Esophagus muscularis mucosa (tissue), 4 donors: Measurements from ENCODE around the gene KRT34. TPM values are rescaled to one million over a fixed set of nuclear protein-coding genes. Genes with fewer than 3 reads are reported as not detected.
"Not testable (repeated sequence)": the region's sequence is repeated elsewhere in the genome, so short reads cannot be mapped to it uniquely, and the experiment has no call there.

Experiments used
- DNase-seq: peaks from one replicate; pipeline ENCODE4 v3.0.0-alpha.2; 2017; ENCODE audit errors: extremely low spot score
- H3K27ac ChIP-seq, 4 donors: fragments of 200-600 bp; sonication (generic); replicated peaks in 1 of 4; 1 replicate in 3 of 4; 2 replicates in 1 of 4; pipeline ENCODE4 v1.5.1; 2016 to 2019; ENCODE audit warnings: mild to moderate bottlenecking in 1 of 4
- H3K27me3 ChIP-seq, 4 donors: fragments of 200-600 bp; sonication (generic); one replicate each; pipeline versions ENCODE4 v1.5.1 to v1.6.0; 2016 to 2019
- H3K36me3 ChIP-seq, 4 donors: fragments of 200-600 bp; sonication (generic); one replicate each; pipeline ENCODE4 v1.5.1; 2016 to 2019
- H3K4me1 ChIP-seq, 4 donors: fragments of 200-600 bp; sonication (generic); one replicate each; pipeline ENCODE4 v1.5.1; 2016 to 2019
- H3K4me3 ChIP-seq, 4 donors: fragments of 200-600 bp; sonication (generic); 1 replicate in 2 of 4; 2 replicates in 2 of 4; pipeline ENCODE4 v1.5.1; 2016 to 2019; ENCODE audit warnings: mild to moderate bottlenecking in 4 of 4, moderate library complexity in 1 of 4
- H3K9me3 ChIP-seq, 4 donors: fragments of 200-600 bp; sonication (generic); 1 replicate in 3 of 4; 2 replicates in 1 of 4; pipeline ENCODE4 v1.5.1; 2016 to 2019
- EP300 ChIP-seq: sonication (generic); formaldehyde crosslinking; IDR thresholded peaks from one replicate; pipeline ENCODE4 v1.6.1; 2017; ENCODE audit warnings: antibody characterized with exemption
- POLR2A ChIP-seq: fragments of 450-650 bp; IDR thresholded peaks from one replicate; pipeline ENCODE4 v1.6.1; 2017; ENCODE audit warnings: antibody characterized with exemption, moderate library complexity, mild to moderate bottlenecking, low read depth
- POLR2AphosphoS5 ChIP-seq, 2 donors: sonication (generic); formaldehyde crosslinking; IDR thresholded peaks; one replicate each; pipeline ENCODE4 v1.6.1; 2017; ENCODE audit warnings: antibody characterized with exemption in 2 of 2
- WGBS: methylation state at CpG from one replicate; pipeline ENCODE4 v1.1.5; 2018; 5-methylcytosine and 5-hydroxymethylcytosine counted together
- intact Hi-C: fragments of 100-400 bp; cut with DNase I; formaldehyde crosslinking; loops from one replicate; pipeline ENCODE4 v1.15.1; 2023
- total RNA-seq, 4 donors: library from RNA; depleted of rRNA; stranded (reverse); fragments of >200 nt; gene quantifications; one replicate each; pipeline versions ENCODE4 v1.1.0 to v1.2.1, GENCODE V29; 2016
- TF ChIP-seq, protein P1 (sequence below), 3 experiments: fragments of 200-600 bp in 2 of 3; fragments of 450-650 bp in 1 of 3; sonication (generic) in 2 of 3; IDR thresholded peaks; one replicate each; pipeline ENCODE4 v1.5.1; 2017 to 2019; ENCODE audit warnings: antibody characterized with exemption in 3 of 3, mild to moderate bottlenecking in 2 of 3, moderate library complexity in 1 of 3

KRT34 gene
- total RNA-seq, 4 donors from 2014 or later: not detected

DNA sequence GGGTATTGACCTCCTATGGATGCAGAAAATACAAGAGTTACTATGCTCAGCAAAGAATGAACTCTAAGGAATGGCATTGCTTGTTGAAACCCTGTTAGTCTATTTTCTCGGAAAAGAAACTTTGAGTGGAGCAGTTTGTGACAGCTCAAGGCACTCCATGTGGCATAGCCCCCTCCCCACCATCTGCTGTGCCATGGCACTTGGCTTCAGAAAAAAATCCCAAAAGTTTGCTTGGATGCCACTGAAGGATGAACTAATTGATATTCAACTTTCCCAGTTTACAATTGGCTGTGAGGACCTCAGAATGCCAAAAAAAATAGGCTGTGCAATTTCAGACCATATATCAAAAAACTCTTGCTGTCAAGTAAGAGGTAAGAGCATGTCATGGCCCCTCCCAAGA, 13.5 kb upstream of the KRT34 start:
- 100% methylated on average over 1 of the region's 1 CpG for WGBS
- DNase-seq: no peak
- no peaks in the 10 kb centered on the region for H3K36me3 ChIP-seq
- TF ChIP-seq POLR2A: no peak
- TF ChIP-seq EP300: no peak
- TF ChIP-seq, protein P1, sequence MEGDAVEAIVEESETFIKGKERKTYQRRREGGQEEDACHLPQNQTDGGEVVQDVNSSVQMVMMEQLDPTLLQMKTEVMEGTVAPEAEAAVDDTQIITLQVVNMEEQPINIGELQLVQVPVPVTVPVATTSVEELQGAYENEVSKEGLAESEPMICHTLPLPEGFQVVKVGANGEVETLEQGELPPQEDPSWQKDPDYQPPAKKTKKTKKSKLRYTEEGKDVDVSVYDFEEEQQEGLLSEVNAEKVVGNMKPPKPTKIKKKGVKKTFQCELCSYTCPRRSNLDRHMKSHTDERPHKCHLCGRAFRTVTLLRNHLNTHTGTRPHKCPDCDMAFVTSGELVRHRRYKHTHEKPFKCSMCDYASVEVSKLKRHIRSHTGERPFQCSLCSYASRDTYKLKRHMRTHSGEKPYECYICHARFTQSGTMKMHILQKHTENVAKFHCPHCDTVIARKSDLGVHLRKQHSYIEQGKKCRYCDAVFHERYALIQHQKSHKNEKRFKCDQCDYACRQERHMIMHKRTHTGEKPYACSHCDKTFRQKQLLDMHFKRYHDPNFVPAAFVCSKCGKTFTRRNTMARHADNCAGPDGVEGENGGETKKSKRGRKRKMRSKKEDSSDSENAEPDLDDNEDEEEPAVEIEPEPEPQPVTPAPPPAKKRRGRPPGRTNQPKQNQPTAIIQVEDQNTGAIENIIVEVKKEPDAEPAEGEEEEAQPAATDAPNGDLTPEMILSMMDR (IDR thresholded peaks at IDR 0.05): no peak
- no peak for TF ChIP-seq POLR2AphosphoS5 (IDR thresholded peaks at IDR 0.05)
- H3K9me3 ChIP-seq: no peaks in the 10 kb centered on the region
- H3K4me1 ChIP-seq: no peaks in the 10 kb centered on the region
- intact Hi-C loops: no loop called here
- no peak overlapping the region for H3K27ac ChIP-seq
- no peak overlapping the region for H3K4me3 ChIP-seq
- H3K27me3 ChIP-seq: no peaks in the 10 kb centered on the region

DNA sequence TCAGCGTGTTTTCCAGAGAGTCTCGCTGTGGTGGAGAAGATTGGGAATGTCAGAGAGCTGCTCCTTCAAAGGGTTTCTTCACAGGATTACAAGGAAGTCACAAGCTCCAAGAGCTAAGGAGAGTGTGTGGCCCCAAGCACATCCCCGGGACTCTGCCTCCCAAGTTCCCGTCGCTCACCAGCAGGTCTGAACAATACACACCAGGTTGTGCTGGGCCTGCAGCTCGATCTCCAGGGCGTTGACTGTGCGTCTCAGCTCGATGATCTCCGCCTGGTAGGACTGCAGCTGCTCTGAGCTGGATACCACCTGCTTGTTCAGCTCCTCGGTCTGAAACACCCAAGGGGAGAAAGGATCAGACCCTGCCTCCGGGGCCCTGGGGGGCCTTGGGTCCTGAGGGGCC, 12.9 kb upstream of the KRT34 start:
- H3K4me1 ChIP-seq, H3K36me3 ChIP-seq, H3K27ac ChIP-seq, intact Hi-C loops, H3K27me3 ChIP-seq, H3K9me3 ChIP-seq, DNase-seq, H3K4me3 ChIP-seq: not testable (repeated sequence)
- WGBS: 94% methylated on average over 8 of the region's 12 CpGs

DNA sequence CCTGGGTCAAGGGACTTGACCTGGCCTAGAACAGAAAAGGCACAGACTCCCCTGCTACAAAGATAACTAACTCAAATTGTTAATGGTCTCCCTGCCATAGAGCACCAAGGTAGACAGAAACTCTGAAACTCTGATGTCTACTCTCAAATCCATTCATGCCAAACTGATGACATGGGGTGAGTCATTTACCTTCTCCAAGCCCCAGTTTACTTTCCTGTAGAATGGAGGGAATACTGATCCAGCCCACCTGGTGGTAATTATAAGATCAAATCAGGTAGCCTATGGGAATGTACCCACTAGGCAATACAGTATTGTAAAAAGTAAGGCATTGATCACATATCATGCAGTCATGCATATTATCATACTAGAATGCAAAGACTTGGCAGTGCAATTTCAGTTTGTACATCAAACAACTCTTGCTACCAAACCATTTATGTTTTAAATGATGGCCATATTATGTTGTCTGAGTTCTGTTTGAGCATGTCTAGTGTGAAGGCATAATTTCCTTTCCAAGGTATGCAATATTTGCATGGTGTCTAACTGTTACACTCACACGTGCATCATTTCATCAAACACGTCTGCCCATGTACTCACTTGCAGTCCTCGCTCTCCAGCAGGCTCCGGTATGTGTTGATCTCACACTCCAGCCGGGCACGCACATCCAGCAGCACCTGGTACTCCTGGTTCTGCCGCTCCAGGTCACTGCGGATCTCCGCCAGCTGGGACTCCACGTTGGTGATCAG, 12.3 kb upstream of the KRT34 start:
- TF ChIP-seq POLR2AphosphoS5 (IDR thresholded peaks at IDR 0.05): no peak
- no peak for TF ChIP-seq EP300
- Histone ChIP-seq H3K36me3 (no peaks in the 10 kb centered on the region), H3K4me3 (no peak overlapping the region), H3K27ac (no peak overlapping the region), H3K9me3 (no peaks in the 10 kb centered on the region), H3K4me1 (no peaks in the 10 kb centered on the region), H3K27me3 (no peaks in the 10 kb centered on the region)
- 86% methylated on average over 9 of the region's 10 CpGs for WGBS
- DNase-seq: no peak
- intact Hi-C loops: no loop called here

DNA sequence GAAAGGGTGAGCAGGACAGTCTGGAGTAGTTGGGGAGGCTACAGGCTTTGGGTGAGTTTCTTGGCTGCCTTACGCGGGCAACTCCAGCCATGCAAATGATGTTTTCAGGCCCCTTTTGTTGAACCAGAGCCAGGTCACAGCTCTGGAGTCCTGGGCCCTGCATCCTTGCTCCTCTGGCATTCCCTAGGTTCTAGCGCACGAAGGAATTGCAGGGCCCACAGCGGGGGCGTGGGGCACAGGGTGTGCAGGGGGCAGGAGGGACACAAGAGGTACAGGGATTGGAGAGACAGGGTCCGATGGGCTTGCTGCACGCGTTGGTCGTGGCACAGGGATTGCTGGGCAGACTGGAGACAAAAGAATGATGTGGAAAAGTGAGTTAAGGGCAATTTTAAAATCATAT, 11.7 kb upstream of the KRT34 start:
- Histone ChIP-seq H3K27me3 (no peaks in the 10 kb centered on the region), H3K9me3 (no peaks in the 10 kb centered on the region), H3K4me1 (no peaks in the 10 kb centered on the region), H3K4me3 (no peak overlapping the region), H3K27ac (no peak overlapping the region), H3K36me3 (no peaks in the 10 kb centered on the region)
- 80% methylated on average over 10 of the region's 10 CpGs for WGBS
- DNase-seq: no peak
- intact Hi-C loops: no loop called here
- no peak for TF ChIP-seq EP300
- TF ChIP-seq, protein P1 (IDR thresholded peaks at IDR 0.05): no peak
- no peak for TF ChIP-seq POLR2AphosphoS5 (IDR thresholded peaks at IDR 0.05)
- no peak for TF ChIP-seq POLR2A

DNA sequence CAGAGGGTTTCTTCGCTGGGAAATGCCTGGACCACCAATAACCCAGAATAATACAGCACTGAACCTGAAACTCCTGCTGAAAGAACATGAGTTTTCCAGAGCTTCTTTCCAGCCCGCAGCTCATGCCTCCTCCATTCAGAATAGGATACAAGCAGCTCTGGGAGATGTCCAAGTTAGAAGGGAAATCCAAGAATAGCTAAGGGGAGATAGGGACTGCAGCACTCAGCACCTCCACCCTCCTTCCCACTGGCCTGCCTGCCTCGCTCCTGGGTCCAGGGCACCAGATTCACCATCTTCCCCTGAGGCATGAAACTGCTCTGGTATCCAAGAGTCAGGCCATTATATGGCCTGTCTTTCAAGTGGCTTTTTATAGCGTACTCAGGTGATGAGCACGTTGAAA, 11.2 kb upstream of the KRT34 start:
- TF ChIP-seq EP300: no peak
- no peak for TF ChIP-seq POLR2A
- no peak for TF ChIP-seq POLR2AphosphoS5 (IDR thresholded peaks at IDR 0.05)
- TF ChIP-seq, protein P1 (IDR thresholded peaks at IDR 0.05): no peak
- no peaks in the 10 kb centered on the region for H3K4me1 ChIP-seq
- DNase-seq: no peak

DNA sequence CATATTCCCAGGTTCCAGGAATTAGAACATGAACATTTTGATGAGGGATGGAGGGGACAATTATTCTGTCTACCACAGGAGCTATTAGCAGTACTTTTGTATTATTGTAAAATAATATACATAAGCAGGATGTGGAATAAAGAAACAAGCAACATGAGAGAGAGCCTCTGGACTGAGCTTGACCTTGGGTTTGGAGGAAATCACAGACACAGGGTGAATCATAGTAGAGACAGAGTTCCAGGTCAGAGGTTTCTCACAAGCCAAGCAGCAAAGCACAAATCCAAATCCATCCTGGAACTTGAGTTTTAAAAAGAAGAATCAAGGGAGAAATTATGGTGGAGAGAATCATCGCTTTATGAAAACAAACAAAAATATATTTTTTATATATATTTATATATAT, 10.2 kb upstream of the KRT34 start:
- Histone ChIP-seq H3K4me3 (no peak overlapping the region), H3K4me1 (no peaks in the 10 kb centered on the region), H3K27me3 (no peaks in the 10 kb centered on the region), H3K9me3 (peaks cover 0 to 5% (median 1%) of the 10 kb centered on the region in 4 donors), H3K27ac (no peak overlapping the region), H3K36me3 (no peaks in the 10 kb centered on the region)
- no peak for DNase-seq
- no peak for TF ChIP-seq POLR2AphosphoS5 (IDR thresholded peaks at IDR 0.05)
- TF ChIP-seq, protein P1 (IDR thresholded peaks at IDR 0.05): no peak
- TF ChIP-seq POLR2A: no peak
- TF ChIP-seq EP300: no peak
- WGBS: 94% methylated on average over 1 of the region's 1 CpG
- intact Hi-C loops: no loop called here

More for the DNA sequence above, 11.2 kb upstream of the KRT34 start:
- no peak overlapping the region for H3K27ac ChIP-seq
- 60% methylated on average over 5 of the region's 5 CpGs for WGBS
- H3K9me3 ChIP-seq: no peaks in the 10 kb centered on the region
- H3K36me3 ChIP-seq: no peaks in the 10 kb centered on the region
- H3K27me3 ChIP-seq: no peaks in the 10 kb centered on the region
- intact Hi-C loops: no loop called here
- H3K4me3 ChIP-seq: no peak overlapping the region
